A172 (cell line): Measurements from ENCODE around the gene TMED7. TPM values are rescaled to one million over a fixed set of nuclear protein-coding genes. Genes with fewer than 3 reads are reported as not detected.
A peak's percentile ranks its signal among the peaks of the same experiment; 100 is the strongest.
"Not testable (repeated sequence)": the region's sequence is repeated elsewhere in the genome, so short reads cannot be mapped to it uniquely, and the experiment has no call there.

Experiments
- DNase-seq: peaks from one replicate; pipeline ENCODE4 v3.0.0-alpha.2; 2015; ENCODE audit warnings: low spot score
- total RNA-seq: library from RNA; depleted of rRNA; stranded (reverse); fragments of >200 nt; shearing (Covaris generic); gene quantifications from 2 replicates; pipeline ENCODE4 v1.2.3, GENCODE V29; 2014; rRNA removed

The TMED7 gene
- 147 and 165 TPM in 2 replicates for total RNA-seq

DNA sequence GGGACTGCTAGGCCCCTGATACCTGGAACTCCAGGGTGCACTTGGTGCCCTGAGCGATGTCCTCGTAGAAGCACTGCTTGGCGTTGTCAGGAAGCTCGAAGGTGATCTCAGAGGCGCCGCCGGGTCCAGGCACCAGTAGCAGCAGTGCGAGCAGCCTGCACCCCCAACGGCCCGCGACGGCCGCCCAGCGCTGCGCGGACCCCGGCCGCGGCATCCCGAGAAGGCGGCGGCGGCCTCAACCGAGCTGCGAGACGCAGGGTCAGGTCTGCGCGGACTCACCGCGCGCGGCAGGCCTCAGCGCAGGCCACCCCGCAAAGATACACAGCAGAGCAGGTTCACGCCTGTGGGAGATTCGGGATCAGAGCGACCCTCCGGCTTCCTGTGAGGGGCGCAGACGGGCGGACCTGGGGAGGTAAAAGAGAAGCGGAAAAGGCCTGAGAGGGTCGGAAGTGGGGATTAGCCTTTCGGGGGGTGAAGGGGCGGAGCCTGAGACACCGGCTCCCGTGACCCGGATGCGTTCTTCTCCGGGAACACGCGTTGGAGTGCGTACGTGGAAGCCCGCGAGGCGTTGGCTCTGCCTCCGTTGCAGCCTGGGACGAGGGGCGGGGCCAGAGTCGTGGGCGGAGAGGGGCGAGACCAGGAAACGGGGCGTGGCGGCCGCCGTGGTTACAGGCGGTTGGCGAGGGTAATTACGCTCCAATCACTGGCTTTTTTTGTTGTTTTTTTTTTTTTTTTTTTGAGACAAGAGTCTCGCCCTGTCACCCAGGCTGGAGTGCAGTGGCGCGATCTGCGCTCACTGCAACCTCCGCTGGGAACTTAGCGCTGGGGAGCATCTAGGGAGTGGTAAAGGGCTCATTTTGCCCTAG, at the start of gene TMED7:
TMED7 (minus strand) TSS at position 458 of the 866 bp plus-strand sequence; CDS start at position 214, 244 bp downstream.
- DNase-seq = peak; percentile 96

DNA sequence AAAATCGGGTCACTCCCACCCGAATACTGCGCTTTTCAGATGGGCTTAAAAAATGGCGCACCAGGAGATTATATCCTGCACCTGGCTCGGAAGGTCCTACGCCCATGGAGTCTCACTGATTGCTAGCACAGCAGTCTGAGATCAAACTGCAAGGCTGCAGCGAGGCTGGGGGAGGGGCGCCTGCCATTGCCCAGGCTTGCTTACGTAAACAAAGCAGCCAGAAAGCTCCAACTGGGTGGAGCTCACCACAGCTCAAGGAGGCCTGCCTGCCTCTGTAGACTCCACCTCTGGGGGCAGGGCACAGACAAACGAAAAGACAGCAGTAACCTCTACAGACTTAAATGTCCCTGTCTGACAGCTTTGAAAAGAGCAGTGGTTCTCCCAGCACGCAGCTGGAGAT, 48.9 kb upstream of the TMED7 start:
- DNase-seq = not testable (repeated sequence)

DNA sequence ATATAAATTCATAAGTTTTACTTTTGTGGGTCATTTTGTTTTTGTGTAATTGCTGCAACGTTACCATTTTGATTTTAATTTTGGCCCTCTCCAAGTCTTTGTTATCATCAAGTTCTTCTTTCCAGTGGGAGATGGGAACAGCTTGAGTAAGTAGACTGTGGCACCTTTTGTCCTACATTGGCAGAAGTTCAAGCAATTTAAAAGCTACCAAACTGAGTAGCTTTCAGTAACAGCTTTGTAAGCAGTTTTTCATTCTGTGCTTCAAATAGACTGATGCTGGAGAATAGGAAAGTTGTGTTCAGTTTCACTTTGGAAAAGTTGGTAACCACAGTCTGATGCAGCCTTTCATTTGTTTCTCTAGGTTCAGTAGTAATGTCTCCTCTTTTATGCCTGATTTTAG, 47.8 kb upstream of the TMED7 start:
- no peak for DNase-seq

DNA sequence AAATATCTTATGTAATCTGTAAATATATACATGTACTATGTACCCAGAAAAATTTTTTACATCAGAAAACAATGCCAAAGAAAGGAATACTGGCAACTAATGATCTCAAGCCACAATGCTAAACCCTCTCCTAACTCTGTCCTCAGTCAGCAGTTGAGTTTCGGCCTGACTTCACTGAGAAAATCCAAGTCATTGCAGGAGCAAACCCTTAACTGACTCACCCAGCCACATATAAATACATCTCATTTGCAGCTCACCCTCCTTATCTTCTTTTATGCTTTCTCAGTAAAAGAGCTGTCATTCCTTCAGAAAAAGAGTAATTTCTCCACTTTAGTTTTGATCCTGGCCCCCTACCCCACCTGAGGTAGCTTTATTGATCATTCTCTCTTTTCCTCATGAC, 46.1 kb upstream of the TMED7 start:
- DNase-seq = no peak

DNA sequence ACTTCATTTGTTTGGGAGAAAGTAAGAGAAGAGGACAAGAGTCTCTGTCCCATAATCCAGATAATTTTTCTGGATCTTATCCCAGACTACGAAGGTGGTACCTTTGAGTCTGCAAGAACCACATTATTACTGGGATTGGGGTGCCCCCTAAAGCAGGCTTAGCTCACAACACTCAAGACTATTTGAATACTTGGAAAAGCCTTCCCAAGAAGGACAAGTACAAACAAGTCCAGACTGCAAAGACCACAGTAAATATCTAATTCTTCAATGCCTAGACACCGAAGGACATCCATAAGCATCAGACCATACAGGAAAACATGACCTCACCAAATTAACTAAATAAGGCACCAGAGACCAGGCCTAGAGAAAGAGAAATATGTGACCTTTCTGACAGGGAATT, 40.2 kb upstream of the TMED7 start:
- DNase-seq = no peak

DNA sequence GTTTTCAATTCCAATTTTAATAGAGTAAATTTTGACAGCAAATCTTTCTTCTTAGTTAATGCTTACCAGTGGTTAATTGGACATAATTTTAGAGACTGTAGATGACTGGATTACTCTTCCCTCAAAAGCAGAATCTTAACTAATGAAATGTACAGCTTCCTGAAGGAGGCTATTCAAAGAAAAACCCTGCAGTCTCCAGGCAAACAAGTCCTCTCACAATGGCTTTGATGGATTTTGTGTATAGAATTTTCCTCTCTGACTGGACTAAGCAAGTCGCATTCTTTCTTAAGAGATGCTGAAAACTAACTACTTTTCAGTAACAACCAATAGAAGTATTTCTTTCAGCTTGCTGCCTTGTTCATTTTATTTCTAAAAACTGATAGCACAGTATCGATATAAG, 35.7 kb upstream of the TMED7 start:
- DNase-seq = no peak

DNA sequence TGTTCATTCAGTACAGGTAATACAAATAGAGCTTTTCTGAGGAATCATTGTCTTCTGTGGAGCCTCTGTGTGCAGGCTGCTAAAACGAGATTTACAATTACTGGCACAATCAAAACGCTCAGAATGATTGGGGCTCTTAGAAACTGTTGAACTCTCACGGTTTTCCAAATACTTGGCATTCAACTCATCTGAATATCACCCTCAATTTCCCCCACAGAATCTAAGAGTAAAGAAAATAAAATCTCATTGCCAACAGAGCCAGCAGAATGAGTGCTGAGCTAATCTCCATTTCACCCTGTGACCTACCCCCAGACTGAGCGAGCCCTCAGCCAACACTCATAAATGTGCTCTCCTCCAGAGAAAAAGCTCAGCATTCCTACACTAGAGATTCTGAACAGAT, 35.3 kb upstream of the TMED7 start:
- no peak for DNase-seq

DNA sequence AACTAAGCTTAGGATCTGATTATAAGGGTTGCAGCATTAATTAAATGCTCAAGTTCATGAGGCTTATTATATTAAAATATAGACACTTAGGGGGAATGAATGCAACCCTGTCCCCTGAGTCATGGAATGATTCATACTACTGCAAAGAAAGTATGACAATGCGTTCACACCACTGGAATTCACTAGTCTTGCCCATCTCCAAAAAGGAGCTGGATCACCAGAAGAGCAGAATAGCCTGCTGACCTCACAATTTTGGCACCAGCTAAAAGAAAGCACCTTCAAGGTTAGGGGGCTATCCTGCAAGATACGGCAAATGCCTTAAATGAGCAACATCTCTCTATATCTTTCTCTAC, 32.0 kb upstream of the TMED7 start:
- peak; percentile 82 for DNase-seq

DNA sequence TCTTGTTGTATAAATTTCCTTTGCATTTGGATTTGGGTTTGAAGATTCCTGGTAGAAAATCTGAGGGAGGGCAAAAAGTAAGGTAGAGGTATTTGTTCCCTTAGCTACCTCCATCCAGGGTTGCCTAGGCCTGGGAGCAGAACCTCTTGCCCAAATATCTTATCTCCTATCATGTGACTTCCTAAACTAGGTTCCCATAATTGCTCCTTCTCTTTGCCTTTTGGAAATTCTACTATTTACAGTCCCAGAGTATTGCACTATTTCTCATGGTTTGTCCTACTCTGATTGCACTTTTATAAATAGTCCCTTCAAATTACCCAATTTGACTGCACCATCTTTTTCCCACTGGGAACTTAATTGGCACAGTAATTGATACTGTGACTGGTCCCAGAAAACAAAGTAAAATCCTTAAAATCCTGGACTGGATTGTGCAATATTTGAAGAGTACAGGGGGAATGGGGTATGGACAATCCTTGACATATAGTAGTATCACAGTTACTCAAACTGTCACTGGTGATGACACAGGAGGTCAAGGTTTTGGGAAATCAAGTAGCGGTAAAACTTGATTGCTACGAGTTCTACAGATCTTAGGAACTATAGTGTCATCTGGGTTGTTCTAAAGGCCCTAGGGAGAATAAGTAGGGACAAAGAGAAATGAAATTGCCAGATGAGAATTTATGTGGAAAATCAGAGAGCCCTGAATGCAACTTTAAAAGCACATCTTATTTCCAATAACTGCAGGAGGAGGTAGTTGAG, 31.5 kb upstream of the TMED7 start:
- no peak for DNase-seq

DNA sequence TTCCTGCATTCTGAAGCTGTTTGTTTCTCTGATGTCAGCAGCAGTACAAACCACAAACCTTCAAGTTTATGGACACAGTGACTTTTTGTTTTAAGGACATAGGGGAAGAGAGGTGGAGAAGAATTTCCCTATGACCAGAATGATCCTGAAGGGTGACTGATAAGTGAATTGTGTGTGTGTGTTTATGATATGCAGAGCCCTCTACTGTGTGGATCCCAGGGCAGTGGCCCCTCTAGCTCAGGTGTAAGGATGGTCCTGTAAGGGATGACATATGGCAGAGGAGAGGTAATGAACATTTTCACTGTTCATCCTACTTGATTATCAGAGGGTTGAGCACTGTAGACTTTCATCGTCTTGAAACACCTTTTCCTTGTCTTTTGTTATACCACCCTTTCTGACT, 30.6 kb upstream of the TMED7 start:
- DNase-seq = peak; percentile 10

DNA sequence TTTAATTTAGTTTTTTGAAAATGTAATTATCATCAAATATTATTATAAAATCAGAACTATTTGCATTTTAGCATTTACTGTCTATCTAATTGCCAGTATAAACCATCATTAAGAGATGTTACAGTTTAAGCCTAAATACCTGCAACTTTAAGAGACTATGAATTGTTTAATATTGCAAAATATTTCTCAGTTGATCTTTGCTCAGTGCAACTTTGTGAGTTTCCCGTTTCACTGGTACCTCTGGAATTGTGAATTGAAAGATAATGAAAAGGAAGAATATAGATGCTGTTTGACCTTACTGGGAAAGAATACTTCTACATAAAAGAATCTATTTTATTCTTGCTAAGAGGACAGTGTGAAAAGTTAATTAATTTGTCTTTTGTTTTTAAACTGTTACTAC, 30.2 kb upstream of the TMED7 start:
- DNase-seq = no peak

DNA sequence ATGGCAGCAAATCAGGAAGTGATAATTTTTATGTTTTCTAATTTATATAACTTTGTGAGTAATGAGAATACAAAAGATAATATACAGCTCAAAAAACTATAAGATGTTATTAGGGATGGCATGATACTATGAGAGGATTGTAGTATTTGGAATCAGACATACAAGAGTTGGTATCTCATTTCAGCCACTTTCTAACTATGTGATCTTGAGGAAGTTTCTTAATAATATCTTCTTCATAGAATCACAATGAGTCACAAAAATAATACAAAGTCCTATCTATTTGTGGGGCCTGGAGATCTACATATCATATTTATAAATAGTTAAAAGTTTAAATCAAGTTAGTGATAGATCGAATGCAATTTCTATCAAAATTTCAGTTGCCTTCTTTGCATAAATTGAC, 23.7 kb upstream of the TMED7 start:
- DNase-seq = no peak

DNA sequence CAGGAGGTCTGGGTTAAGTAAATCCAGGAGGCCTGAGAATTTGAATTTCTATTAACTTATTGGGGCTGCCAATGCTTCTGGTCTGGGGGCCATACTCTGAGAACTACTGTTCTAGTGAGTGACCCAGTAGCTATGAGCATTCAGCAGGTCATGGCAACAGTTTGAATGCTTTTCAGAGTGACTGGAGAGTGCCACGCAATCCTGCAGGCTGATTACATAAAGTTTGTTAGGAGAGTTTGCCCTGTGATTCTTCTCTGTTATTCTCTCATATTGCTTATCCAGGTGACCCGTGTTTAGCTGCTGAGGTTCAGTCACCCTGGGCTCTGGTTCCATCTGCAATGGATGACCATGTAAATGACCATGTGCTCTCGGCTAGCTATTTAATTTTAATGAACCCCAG, 22.2 kb upstream of the TMED7 start:
- no peak for DNase-seq

DNA sequence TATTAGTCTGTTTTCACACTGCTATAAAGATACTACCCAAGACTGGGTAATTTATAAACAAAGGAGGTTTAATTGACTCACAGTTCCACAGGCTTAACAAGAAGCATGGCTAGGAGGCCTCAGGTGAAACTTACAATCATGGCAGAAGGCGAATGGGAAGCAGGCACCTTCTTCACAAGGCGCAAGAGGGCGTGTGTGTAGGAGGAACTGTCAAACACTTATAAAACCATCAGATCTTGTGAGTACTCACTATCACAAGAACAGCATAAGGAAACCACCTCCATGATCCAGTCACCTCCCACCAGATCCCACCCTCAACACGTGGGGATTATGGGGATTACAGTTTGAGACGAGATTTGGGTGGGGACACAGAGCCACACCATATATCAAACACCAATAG, 19.6 kb upstream of the TMED7 start:
- DNase-seq = not testable (repeated sequence)

DNA sequence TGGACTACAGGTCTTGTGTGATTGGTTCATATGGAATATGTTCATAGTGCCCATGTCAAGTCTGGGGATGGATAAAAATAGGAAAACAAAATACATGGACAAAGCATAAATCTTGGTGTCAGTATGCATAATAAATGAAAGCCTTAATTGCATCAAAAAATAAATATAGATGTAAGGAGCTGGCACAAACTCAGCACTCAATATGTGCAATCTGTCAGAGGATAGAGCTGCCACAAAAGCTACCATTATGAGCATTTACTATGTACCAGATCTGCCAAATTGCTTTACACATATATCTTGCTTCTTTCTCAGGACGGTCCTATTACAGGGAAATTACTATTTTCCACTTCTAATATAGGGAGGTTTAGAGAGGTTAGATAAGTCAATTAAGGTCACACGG, 18.2 kb upstream of the TMED7 start:
- no peak for DNase-seq

DNA sequence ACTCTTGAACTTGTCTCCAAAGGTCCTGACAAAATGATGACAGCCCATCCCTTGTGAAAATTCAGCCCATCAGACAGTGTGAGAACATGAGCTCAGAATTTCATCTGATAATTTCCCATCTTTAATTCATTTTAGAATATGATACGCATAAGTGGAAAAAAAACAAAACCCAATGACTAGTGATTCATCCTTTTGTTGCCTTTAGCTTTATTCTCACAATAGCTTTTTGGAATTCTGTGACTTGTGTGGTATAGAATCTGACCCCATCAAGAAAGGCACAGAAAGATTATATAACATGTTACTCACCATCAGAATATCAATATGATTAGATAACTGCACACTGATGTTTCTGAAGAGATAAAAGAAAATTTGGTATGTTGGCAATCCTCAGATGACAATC, 16.1 kb upstream of the TMED7 start:
- no peak for DNase-seq

DNA sequence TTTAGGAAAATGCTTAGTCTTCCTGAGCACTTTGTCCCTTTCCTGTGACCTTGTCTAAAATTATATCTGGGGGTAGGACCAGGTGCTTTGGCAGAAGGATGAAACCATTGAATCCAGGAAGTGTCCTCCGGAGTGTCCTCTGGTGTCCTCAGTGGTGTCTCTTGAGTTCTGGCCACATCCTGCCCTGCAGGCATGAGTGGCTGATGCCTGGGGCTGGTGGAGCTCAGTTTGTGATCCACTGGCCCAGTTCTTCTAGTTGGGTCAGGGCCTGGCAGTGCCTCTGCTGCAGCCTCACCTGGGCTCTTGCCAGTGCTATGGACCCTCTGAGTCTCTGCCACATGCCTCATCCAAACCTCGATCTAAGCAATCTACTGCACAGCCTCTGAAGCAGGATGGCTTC, 14.4 kb upstream of the TMED7 start:
- no peak for DNase-seq

DNA sequence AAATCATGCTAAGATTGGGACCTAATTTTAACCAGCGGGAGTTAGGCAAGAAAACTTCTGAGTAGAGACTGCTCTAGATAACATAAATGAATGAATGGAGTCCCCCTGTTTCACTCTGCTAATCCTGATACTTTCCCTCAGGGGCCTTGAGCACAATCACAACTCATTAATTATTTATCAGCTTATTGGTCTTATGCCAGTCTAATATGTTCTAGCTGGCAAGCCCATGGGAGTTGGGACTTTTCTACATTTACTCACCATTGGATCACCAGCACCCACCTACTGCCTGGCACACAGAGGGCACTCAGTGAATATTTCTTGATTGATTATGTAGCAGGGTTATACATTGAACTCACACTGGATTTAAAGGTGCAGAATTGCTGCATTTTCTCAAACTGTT, 13.5 kb upstream of the TMED7 start:
- no peak for DNase-seq

DNA sequence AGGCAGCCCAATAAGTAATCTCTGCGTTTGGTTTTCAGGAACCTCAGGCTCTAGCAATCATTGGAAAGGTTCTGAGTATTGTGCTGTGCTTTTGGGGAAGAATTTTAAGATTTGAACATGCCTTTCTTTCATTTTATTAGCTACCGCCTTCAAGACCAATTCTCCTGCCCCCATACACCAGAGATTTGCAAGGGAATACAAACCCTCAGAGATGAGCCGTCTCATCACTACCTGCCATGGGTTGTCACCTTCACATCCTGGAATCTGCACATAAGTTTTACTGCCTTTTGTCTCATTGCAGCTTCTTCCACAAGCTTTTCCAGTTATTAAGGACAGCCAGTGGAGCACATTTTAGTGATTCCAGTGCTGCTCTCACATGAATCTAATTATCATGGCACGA, 11.7 kb upstream of the TMED7 start:
- DNase-seq = no peak

DNA sequence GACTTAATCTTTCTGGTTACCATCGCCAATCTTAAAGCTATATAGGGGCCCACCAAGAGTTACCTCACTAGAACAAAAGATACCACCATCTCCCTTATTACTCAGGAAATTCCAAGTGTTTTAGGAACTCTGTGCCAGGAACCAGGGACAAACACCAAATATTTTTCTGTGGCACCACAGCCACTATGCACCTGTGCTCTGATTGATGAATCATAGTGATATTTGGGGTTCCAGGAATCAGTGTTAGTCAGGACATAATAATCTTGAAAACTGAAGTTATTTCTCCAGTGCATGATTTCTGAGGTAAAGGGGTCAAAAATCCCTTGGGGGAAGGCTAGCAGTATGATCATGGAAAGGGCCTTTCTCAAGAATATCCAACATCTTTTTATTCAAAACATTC, 10.2 kb upstream of the TMED7 start:
- no peak for DNase-seq

DNA sequence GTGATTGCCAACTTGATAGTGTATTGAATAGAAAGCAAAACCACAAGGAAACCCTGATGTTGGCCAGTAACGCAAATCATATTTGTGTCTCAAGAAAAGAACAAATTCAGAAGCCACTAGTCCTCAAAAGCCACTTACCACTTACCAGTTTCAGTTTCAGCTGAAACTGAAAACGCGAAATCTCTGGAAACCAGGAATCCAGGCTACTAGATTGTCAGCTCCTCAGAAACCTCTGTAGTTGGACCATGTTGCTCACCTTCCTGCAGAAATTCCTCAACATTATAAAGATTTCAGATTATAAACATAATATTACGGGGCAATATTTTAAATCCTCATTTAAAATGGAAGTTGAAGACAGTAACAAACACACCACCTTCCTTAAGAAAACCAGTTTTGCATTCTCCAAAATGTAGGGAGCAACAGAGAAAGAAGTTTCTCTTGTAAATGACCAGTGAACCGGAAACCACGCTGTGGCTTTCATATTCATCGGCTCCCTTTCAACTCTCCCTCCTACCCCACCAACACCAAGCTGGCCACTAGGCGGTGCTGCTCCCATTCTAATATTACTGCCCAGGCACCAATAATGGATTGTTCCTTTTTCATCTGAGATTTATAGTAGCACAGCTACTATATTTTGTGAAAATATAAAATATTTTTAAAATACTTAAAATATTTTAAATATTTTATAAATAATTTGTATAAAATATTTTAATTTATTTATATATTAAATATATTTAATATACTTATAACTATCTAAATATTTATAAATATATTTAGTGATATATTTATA, 8.7 kb upstream of the TMED7 start:
- peak; percentile 85 for DNase-seq

DNA sequence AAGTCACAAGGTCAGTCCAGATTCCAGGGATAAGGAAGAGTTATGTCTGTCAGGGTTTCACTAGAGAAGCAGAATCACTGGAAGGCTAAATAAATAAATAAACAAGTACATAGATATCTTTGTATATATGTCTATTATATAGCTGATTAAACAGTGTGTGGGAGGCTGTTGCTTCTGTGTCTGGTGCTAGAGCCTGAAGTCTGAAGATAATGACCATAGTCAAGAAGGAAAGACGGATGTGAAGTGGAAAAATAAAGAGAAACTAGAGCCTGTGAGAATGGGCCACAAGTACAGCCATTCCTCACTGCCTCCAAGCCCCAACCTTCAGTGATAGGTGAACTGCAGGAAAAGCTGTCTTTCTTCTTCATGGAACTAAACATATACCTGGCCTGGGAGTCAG, 4.1 kb upstream of the TMED7 start:
- DNase-seq = no peak
